GM10847 (cell line): Measurements from ENCODE around the gene TIMP4.

Source experiments
- POLR2A ChIP-seq: IDR thresholded peaks from 2 replicates; pipeline ENCODE4 v1.6.1; 2011; ENCODE audit not compliant: insufficient read length; ENCODE audit errors: extremely low read depth

TIMP4 gene

DNA sequence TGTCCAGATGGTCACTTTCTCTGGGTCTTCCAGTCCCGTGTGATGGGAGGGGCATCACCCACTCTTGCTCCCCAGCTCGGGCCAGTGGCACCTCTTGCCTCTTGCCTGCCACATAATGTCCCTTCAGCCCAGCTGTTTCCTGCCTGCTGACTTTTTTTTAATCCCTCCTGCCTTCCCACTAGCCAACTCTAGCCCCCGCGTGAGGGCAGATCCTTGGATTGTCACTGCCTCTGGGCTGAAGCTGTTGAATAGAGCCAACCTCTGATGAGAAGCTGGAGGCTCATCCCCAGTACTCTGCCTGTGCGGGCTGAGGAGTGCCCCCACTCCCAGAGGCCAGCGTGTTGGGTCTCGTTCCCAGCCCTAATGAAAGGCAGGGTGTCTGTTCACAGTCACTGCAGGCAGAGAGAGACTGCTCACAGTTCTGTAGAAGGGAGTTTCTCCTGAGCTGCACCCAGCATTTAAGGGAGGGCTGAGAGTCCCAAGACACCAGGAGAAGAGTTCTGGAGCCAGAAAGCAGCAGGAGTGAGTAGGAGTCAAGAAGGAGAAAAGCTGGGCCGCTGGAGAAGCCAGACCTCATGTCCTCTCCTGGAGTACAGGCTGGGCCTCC is 30.1 kb upstream of the TIMP4 start:
- TF ChIP-seq POLR2A, result no peak

DNA sequence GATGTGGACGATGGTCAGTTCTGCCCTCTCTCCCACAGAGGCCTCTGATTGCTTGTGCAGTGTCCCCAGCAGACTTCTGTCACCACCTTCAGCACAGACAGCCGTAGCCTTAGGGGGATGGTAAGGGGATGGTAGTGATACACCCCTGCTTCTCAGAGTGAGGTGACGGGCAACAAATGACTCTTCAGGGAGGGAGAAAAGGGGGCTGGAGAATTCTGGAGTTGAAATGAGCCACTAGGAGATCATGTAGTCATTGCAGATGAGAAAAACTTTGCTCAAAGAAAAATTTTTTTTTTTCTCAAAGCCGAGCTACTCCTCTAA is 29.6 kb upstream of the TIMP4 start:
- no peak for TF ChIP-seq POLR2A

DNA sequence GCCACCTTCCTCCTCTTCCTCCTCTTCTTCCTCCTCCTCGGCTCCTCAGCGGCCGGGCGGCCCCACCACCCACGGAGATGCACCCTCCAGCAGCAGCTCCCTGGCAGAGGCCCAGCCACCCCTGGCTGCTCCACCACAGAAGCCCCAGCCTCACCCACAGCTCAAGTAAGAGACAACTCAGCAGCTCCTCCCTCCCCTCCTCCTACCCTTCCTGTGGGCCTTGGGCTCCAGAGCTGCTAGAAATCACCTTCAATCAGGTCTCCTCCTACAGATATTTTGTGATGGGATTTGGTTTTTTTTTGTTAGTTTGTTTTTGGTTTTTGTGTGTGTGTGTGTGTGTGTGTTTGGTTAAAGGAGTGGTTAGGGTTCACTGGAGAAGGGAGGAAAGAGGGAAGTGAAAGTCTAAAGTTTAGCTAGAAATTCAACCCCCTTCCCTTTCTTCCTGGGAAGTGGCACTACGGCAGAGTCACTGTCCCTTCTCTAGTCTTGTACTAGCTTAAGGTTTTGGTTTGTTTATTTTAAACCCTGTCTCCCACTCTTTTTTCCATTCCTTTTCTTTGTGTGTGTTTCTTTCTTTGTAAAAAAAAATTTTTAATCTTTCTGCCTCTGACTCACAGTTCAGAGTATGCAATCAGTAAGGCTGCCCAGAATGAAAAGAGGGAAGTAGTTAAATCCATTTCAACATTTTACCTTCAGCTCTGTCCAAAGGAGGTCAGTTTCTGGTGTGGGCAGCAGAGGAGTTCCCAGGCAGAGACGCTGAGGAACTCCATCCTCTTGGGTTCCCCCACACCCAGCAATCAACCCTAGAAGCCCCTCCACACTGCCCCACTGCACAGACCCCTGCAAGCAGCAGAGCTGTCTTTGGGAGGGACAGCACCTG is 29.0 kb upstream of the TIMP4 start:
- no peak for TF ChIP-seq POLR2A

DNA sequence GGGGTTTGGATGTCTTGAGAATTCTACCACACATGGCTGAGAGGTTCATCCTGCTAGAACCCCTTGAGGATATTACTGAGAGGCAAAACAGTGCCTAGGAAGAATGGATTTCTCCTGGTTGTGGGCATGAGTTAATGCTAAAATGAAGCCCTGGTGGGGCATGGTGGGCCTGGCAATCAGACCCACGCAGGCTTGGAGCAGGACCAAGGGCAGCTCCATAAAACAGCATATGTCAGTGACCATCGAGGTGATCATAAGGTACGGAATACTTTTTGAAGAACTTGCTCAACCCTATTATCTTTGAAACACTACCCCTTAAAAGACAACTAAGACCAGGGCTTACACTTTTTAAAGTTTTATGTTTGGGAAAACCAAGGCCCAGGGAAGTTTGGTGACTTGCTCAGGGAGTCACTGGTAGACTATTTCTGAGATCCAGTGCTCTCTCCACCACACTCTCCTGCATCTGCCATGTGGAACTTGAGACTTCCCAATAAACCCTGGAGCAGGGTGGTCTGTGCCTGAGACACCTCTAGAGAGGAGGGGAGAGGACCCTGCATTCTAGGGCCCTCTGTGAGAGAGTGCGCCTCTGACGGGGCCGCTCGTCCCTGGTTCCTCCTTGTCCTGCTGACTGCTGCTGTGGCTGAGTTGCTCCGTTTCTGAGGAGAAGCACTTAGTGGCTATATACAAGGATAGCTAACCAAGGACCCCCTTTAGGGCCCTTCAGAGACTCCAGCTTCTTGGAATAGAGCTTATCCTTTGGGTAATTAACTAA is 28.0 kb upstream of the TIMP4 start:
- no peak for TF ChIP-seq POLR2A

DNA sequence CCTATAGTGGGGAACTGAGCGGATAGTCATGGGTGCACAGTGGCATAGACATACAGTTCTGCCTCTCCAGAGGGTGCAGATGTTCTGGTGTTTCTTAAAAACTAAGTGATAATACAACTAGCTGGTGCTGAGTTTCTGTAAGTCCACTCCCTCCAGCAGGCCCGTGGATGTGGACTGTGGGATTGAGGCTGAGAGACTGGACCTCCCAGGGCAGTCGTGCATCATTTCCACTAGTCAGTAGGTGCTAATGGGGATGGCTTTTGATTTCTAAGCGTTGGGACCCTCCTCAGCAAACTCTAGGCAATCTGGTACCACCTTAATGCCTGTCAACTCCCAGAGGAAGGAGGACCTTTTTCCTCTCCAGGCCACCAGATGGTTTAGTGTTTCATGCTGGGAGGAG is 27.3 kb upstream of the TIMP4 start:
- TF ChIP-seq POLR2A, result no peak

DNA sequence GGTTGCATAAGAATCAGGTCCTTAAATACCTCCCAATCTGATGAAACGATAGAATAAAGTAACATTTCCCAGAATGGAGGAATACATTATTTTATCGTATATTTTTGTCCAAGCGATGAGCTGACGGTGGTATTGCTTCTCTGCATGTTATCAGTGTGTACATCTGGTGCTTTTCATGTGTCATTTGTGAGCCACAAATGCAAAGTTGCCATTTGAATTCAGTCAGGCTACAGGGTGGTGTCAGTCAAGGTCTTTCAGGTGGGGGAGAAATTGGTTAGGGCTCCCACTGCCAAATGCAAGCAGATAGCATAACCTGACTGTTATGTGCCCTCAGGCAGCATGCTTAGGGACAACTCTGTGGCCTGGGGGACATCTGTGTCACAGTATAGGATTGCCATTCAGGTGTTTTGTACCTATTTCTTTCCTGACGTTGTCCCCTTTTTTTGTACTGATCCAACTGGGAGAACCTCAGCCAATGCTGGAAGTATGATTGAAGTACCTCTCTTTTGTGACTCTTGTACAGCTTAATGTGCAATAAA is 26.5 kb upstream of the TIMP4 start:
- TF ChIP-seq POLR2A, result no peak

DNA sequence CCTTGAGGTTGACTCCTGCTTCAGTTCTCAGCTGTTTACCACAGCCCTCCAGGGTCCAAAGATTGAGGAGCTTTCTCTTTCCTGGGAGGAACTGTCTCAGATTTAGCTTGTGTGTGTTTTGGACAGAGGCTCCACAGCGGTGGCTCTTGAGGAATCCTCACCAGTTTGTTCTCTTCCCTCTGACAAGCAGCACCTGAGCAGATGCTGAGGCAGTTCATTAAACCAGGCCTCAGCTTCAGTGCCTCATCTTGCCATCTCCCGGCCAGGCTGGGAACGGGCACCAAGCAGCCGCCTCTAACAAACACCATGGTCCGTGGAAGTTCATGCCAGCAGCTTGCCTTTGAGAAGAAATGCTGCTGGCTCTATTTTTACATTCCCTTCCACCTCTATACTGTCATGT is 25.8 kb upstream of the TIMP4 start:
- no peak for TF ChIP-seq POLR2A

DNA sequence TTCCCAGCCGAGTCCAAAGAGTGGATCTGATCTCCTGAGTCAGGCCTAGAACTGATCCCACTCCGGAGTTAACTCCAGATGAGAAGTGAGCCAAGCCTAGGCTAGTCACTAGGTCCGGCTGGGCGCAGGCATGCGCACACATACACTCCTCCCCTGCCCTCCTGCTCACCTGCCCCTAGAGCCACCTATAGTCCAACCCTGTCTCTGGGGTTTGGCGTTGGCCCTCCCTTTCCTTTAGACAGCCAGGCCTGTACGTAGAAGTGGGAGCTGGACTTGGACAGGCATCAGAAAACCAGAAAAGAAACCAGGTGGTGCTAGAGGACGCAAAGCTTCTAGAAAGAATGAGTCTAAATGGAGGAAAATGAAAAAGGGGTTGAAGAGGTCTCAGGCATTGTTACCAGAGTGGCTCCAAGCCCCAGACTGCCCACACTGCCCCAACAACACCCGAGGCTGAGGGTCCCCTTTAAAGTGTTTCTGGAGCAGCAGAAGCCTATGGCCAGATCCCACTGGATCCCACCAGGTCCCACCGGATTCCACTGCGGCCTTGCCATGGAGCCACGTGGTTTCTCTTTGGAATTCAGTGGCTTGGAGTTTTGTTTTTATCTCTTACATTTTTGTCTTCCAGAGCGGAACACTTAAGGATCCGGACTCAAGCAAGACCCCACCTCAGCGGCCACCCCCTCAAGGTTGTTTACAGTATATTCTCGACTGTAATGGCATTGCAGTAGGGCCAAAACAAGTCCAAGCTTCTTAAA is 24.2 kb upstream of the TIMP4 start:
- no peak for TF ChIP-seq POLR2A

DNA sequence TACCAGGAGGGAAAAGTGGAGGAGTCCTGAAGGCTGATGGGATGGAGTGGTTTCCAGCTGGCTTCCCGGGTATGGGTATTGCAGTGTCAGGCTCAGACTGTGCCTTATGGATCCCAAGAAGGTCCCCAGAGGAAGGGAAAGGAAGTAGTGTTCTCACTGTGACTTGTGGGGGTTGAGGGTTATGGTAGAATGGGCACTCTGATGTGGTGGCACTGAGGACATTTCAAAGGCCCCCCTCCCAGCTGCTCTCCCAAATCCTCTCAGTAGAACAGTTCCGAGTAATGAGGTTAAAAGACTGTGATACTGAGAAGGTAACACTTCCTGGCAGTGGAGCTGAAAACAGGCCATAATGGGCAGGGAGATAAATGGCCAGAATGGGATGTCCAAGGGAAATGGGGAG is 23.1 kb upstream of the TIMP4 start:
- no peak for TF ChIP-seq POLR2A

DNA sequence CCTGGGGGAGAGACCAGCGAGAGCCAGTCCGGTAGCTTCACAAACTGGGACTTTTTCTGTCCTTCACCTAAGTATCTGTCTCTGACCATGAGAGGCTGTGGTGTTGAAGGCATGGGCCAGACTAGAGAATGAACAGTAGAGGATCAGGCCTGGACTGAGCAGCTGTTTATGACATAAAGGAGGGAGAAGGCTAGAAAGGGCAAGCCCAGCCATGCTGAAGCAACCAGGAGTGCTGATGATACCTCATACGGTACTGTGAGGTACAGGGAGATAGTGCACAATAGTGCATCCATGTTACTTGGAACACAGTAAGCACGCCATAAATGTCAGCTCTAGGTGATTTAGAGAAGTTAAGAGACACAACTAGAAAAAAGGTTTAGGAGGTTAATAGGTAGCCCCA is 22.6 kb upstream of the TIMP4 start:
- TF ChIP-seq POLR2A, result no peak

DNA sequence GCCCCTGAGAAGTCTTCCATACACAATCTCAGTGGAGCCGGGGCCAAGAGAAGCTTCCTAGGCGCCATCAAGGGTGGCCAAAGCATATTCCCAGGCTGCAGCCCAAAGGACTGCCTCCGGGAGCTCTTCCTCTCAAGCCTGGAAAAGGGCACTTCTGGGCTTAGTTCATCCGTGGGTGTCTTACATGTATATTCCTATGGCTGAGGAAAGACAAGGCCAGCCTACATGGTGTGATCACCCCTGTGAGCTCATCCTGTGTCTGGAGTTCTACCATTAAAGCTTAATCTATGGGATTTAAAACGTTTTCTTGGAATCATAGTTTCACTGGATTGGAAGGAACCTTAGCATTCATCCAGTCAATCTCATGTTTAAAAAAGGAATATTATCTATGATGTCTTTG is 21.9 kb upstream of the TIMP4 start:
- no peak for TF ChIP-seq POLR2A

DNA sequence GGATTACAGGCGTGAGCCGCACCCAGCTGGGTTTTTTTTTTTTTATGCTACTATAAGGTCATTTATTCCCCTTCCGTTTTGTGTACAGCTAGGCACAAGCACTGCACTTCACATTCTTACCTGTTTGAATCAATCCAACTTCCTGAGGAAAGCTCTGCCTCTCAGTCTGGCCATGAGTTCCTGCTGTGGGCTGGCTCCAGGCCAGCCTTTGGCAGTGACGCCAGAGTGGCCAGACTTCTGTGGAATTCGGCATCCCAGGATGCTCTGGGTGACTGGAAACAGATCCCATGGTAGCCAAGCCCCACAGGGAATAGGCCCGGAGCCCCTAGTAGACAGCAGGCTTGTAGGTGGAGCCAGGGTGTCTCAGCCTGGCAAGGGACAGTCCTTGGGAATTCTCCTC is 21.5 kb upstream of the TIMP4 start:
- no peak for TF ChIP-seq POLR2A

DNA sequence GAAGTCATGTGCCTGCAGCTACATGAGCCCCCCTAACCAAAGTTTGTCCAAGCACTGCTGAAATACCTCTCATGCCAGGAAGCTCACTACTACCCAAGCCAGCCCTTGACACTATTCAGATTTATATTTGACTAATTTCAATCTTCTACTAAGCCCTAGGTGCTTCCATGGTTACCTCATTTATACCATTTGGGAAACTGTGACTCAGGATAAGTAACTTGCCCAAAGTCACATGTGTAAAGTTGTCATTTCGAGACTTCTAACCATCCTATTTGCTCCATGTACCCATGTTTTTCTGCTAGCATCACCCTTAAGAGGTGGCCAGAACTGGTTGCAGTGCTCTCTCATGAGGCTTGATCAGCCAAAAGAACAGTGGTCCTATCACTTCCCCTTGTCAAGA is 20.7 kb upstream of the TIMP4 start:
- TF ChIP-seq POLR2A, result no peak

DNA sequence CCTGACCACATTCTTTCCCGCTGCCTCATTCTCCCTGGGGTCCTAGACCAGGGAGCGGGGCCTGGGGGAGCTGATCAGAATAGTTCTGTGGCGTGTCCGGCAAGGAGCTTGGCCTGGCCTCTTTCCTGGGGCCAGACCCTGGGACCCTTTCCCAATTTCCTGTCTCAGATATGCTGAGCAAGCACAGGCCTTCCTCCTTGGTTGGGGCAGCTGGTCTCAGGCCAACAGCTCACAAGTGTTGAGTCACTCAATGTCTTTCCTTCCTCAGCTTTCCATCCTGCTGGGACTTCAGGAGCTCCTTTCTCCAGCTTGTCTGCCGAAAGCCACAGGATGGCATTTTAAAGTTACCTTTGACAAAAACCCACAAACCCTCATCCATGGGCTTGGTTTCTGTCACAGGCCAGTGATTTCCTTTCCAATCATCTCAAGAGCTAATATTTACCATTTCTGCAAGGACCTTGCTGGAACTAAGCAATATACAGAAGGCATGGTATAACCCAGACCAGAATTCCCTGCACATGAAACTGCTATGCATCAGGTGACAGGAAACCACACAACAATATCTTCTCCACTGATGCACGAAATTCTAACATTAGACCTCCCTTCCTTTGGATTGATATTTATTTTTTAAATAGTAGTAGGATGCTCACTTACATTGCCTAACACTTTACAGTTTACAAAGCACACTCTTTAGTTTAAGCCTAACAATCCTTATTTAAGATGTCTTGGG is 19.5 kb upstream of the TIMP4 start:
- no peak for TF ChIP-seq POLR2A

DNA sequence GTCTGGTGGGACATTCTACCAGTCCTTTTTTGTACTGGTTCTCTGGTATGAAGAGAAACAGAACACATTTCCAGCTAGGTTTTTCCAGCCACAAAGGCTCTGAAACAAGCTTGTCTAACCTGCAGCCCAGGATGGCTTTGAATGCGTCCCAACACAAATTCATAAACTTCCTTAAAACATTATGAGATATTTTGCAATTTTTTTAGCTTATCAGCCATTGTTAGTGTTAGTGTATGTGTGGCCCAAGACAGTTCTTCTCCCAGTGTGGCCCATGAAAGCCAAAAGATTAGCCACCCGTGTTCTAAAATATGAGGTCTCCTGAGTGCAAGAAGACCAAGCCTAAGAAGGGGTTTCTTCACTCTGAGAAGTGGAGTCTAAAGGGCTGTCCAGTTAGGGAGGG is 18.4 kb upstream of the TIMP4 start:
- TF ChIP-seq POLR2A, result no peak

DNA sequence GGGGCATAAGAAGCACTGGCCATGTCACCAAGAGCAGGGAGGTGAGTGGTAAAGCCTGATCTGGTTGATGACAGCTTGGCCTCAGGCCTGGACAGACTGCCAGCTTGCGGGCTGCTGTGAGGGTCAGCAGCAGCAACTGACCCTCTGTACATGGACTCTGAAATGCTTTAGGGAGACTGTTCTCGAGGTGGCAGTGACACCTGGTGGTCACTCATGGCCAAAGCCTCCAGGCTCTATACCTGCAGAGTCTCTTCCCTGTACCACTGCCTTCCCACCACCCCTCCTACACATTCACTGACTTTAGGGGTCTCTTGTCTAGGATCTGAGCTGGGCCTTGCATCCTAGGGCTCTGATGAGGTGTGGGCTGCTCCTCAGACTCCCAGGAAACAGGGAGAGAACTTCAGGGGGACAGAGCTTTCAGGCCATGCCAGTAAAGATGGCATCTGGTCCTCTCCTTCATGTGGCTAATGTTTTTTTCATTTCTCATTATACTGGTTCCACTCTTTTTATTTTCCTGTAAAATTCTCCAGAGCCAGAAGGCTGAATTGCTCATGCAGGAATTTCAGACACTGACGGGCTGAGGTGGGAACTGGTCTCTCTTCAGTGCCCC is 17.2 kb upstream of the TIMP4 start:
- no peak for TF ChIP-seq POLR2A
